GM06990 (cell line): ENCODE results near the gene TNFAIP8L3.

Experiments
- DNase-seq: peaks from one replicate; pipeline ENCODE4 v3.0.0-alpha.2; 2011; ENCODE audit not compliant: insufficient read length; ENCODE audit errors: extremely low read depth
- H3K27me3 ChIP-seq: replicated peaks from 2 replicates; pipeline ENCODE4 v1.6.0; 2011; ENCODE audit warnings: low read length; ENCODE audit not compliant: control insufficient read depth, insufficient read depth
- H3K36me3 ChIP-seq: 2 replicates; pipeline ENCODE4 v1.5.1; 2011; ENCODE audit warnings: low read length; ENCODE audit not compliant: control insufficient read depth, insufficient read depth
- H3K4me3 ChIP-seq: replicated peaks from 2 replicates; pipeline ENCODE4 v1.5.1; 2011; ENCODE audit warnings: low read depth, mild to moderate bottlenecking, control low read depth, low read length
- CTCF ChIP-seq: IDR thresholded peaks from 2 replicates; pipeline ENCODE4 v1.5.1; 2011; ENCODE audit warnings: low read length, control low read depth, mild to moderate bottlenecking, inconsistent platforms; ENCODE audit not compliant: insufficient read depth, poor library complexity, severe bottlenecking

TNFAIP8L3 gene

GRCh38 chr15:51085764-51086163 is 8.9 kb downstream of the TNFAIP8L3 start:
- no peak for TF ChIP-seq CTCF
- DNase-seq = no peak
- H3K4me3 ChIP-seq = no peak overlapping the region
- no peaks in the 10 kb centered on the region; the same call in 1 of the 2 replicates for H3K27me3 ChIP-seq
- no peaks in the 10 kb centered on the region for H3K36me3 ChIP-seq

GRCh38 chr15:51083641-51084166 is 11.0 kb downstream of the TNFAIP8L3 start:
- H3K36me3 ChIP-seq = no peaks in the 10 kb centered on the region
- no peak for TF ChIP-seq CTCF
- H3K4me3 ChIP-seq = no peak overlapping the region
- DNase-seq = no peak
- no peaks in the 10 kb centered on the region; the same call in 1 of the 2 replicates for H3K27me3 ChIP-seq

GRCh38 chr15:51082246-51082645 is 12.5 kb downstream of the TNFAIP8L3 start:
- no peaks in the 10 kb centered on the region for H3K36me3 ChIP-seq
- TF ChIP-seq CTCF = no peak

GRCh38 chr15:51080286-51080685 is 14.4 kb downstream of the TNFAIP8L3 start:
- no peak for DNase-seq
- no peaks in the 10 kb centered on the region for H3K27me3 ChIP-seq
- H3K4me3 ChIP-seq = no peak overlapping the region
- H3K36me3 ChIP-seq = no peaks in the 10 kb centered on the region
- no peak for TF ChIP-seq CTCF

More at GRCh38 chr15:51082246-51082645, 12.5 kb downstream of the TNFAIP8L3 start:
- Histone ChIP-seq H3K4me3 (no peak overlapping the region), H3K27me3 (no peaks in the 10 kb centered on the region)
- no peak for DNase-seq

GRCh38 chr15:51079226-51079625 is 15.5 kb downstream of the TNFAIP8L3 start:
- Histone ChIP-seq H3K4me3 (no peak overlapping the region), H3K36me3 (no peaks in the 10 kb centered on the region), H3K27me3 (no peaks in the 10 kb centered on the region)
- no peak for DNase-seq
- no peak for TF ChIP-seq CTCF
